Measurements from ENCODE around the gene TMEM108.

Gene TMEM108

DNA sequence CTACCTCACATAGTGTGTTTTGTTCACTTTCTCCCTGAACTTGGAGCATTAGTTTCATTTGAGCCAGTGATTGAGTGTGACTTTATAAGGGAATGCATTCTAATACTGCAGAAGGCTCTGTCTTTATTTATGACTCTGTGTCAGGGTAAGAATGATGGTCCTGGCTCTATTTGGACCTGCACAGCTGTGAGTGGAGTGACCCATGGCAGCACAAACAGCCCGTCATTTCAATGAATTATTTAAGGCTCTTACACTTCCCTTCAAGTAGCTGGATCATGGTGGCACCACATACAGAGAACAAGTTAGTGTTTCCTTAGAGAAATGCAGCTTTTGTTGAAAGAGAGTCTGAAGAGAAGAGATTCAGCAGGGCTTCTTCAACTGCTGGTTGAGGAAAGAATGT, 16.4 kb downstream of the TMEM108 start:
- no peaks in the 10 kb centered on the region for H3K36me3 ChIP-seq (ENCODE audit: control insufficient read depth, insufficient read depth, low read length)

DNA sequence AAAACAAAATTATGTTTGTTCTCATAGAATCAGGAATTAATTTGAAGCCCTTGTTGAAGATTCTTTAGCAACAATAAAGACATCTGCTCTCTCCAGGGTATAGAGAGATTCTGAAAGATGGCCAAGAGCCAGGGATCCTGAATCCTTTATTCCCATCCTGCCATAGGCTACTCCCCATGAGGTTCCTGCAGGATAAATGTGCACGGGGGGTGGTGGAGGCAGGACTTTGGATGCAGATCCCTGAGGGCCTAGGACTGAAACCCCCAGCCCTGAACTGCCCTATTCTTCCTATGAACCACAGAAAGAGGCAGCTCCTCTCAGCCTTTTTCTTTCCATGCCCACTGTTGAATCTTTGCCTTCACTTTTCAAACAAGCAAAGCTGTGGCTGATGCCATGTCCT, 17.1 kb downstream of the TMEM108 start:
- H3K27ac ChIP-seq (ENCODE audit: low read depth, low read length), result no peak overlapping the region
- no peak overlapping the region for H3K4me3 ChIP-seq (ENCODE audit: low read depth, low read length)
- no peak overlapping the region for H3K9ac ChIP-seq (ENCODE audit: low read depth, low read length)
- no peaks in the 10 kb centered on the region for H3K36me3 ChIP-seq (ENCODE audit: control insufficient read depth, insufficient read depth, low read length)
- H3K4me1 ChIP-seq (ENCODE audit: control insufficient read depth, insufficient read depth, low read length), result peaks cover 39% of the 10 kb centered on the region
- no peaks in the 10 kb centered on the region for H3K27me3 ChIP-seq (ENCODE audit: control insufficient read depth, insufficient read depth, low read length)
- H3K9me3 ChIP-seq (ENCODE audit: control insufficient read depth, insufficient read depth, low read length), result no peaks in the 10 kb centered on the region

More for the DNA sequence above, 16.4 kb downstream of the TMEM108 start:
- H3K9me3 ChIP-seq (ENCODE audit: control insufficient read depth, insufficient read depth, low read length), result no peaks in the 10 kb centered on the region
- H3K4me1 ChIP-seq (ENCODE audit: control insufficient read depth, insufficient read depth, low read length), result peaks cover 39% of the 10 kb centered on the region
- no peaks in the 10 kb centered on the region for H3K27me3 ChIP-seq (ENCODE audit: control insufficient read depth, insufficient read depth, low read length)
- no peak overlapping the region for H3K9ac ChIP-seq (ENCODE audit: low read depth, low read length)
- no peak overlapping the region for H3K4me3 ChIP-seq (ENCODE audit: low read depth, low read length)
- H3K27ac ChIP-seq (ENCODE audit: low read depth, low read length), result no peak overlapping the region

DNA sequence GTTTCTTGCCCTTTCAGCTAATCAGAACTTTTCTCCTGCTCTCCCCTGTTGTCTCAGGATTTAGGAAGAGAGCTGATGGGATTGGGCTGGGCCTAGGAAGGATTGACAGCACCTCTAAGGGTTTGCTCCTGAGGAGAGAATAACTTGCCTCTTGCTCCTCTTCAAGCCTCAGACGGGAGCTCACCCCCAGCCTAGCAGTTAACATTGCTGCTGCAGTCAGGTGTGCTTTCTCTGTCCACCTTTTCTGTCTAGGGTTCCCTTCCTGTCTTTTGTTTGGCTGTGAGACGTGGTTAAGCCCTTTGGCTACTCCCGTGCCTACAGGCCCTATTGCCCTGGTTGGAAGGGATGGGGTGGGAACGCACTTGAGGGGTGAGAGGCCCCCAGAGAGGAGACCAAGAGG, 20.1 kb downstream of the TMEM108 start:
- no peaks in the 10 kb centered on the region for H3K36me3 ChIP-seq (ENCODE audit: control insufficient read depth, insufficient read depth, low read length)
- peaks cover 30% of the 10 kb centered on the region for H3K4me1 ChIP-seq (ENCODE audit: control insufficient read depth, insufficient read depth, low read length)
- H3K9me3 ChIP-seq (ENCODE audit: control insufficient read depth, insufficient read depth, low read length), result no peaks in the 10 kb centered on the region
- H3K4me3 ChIP-seq (ENCODE audit: low read depth, low read length), result no peak overlapping the region
- no peak overlapping the region for H3K9ac ChIP-seq (ENCODE audit: low read depth, low read length)
- no peak overlapping the region for H3K27ac ChIP-seq (ENCODE audit: low read depth, low read length)
- no peaks in the 10 kb centered on the region for H3K27me3 ChIP-seq (ENCODE audit: control insufficient read depth, insufficient read depth, low read length)

DNA sequence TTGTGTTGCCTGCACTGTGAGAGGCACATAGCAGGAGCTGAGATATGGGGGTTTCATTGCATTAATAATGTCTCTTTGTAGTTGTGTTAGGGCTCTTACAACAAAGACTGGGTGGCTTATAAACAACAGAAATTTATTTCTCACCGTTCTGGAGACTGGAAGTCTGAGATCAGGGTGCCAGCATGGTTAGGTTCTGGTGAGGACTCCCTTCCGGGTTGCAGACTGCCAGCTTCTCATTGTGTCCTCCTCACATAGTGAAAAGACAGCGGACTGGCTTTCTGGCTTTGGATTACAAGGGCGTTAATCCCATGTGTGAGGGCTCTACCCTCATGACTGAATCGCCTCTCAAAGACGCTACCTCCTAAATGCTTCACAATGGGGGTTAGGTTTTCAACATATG, 20.6 kb downstream of the TMEM108 start:
- no peak overlapping the region for H3K4me3 ChIP-seq (ENCODE audit: low read depth, low read length)
- H3K36me3 ChIP-seq (ENCODE audit: control insufficient read depth, insufficient read depth, low read length), result no peaks in the 10 kb centered on the region
- H3K9ac ChIP-seq (ENCODE audit: low read depth, low read length), result no peak overlapping the region
- no peak overlapping the region for H3K27ac ChIP-seq (ENCODE audit: low read depth, low read length)
- H3K9me3 ChIP-seq (ENCODE audit: control insufficient read depth, insufficient read depth, low read length), result no peaks in the 10 kb centered on the region
- H3K4me1 ChIP-seq (ENCODE audit: control insufficient read depth, insufficient read depth, low read length), result peaks cover 26% of the 10 kb centered on the region
- H3K27me3 ChIP-seq (ENCODE audit: control insufficient read depth, insufficient read depth, low read length), result no peaks in the 10 kb centered on the region

DNA sequence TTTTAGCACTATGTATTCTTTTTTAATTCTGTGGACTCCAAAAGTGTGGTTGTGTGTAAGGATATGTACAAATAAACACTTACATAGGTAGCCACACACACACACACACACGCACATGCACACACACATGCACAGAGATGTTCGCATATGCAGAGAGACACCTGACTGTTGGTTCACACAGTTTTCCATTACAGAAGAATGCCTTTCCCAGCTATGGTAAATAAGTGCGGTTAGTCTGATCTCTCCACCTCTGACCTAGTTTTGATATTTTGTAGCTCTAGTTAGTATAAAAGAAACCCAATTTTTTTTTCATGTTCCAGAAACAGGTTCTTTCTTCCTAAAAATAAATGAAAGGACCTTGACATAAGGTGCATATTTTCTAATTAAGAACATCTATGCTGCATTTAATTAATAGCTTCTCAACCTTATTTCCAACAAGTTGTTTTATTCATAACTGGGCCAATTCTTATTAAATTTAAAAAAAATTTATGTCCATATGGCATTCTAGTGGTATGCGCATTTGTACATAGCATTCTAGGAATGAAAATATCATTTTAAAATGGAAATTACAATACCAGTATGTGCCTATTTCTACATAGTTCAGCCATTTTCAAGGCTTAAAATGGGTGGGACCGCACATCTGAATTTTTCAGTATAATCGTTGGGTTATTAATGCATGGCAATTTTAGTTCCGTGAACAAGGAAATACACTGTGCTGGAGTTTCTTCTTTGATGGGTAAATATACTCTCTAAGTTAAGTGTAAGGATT, 27.2 kb downstream of the TMEM108 start:
- H3K27ac ChIP-seq (ENCODE audit: low read depth, low read length), result no peak overlapping the region
- no peaks in the 10 kb centered on the region for H3K36me3 ChIP-seq (ENCODE audit: control insufficient read depth, insufficient read depth, low read length)
- no peaks in the 10 kb centered on the region for H3K27me3 ChIP-seq (ENCODE audit: control insufficient read depth, insufficient read depth, low read length)
- no peaks in the 10 kb centered on the region for H3K4me1 ChIP-seq (ENCODE audit: control insufficient read depth, insufficient read depth, low read length)
- no peaks in the 10 kb centered on the region for H3K9me3 ChIP-seq (ENCODE audit: control insufficient read depth, insufficient read depth, low read length)
- H3K4me3 ChIP-seq (ENCODE audit: low read depth, low read length), result no peak overlapping the region
- H3K9ac ChIP-seq (ENCODE audit: low read depth, low read length), result no peak overlapping the region

DNA sequence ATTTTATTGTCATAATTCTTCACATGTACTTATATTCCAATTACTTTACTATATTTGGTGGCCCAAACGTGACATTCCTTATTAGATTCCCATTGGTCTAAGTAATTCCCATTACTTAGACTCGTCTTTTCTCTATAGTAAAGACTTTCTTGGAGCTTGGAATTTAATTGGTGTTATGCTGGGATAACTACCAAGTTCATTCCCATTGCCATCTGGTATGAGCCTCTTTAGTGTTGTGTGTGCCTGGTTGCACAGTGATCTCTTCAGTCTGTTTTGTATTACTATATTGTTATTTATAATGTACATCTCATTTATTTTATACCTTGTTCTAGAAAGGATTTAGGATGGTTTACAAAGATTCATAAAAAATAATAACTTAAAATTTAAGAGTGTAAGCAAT, 27.8 kb downstream of the TMEM108 start:
- no peaks in the 10 kb centered on the region for H3K4me1 ChIP-seq (ENCODE audit: control insufficient read depth, insufficient read depth, low read length)
- H3K9ac ChIP-seq (ENCODE audit: low read depth, low read length), result no peak overlapping the region
- H3K27ac ChIP-seq (ENCODE audit: low read depth, low read length), result no peak overlapping the region
- no peaks in the 10 kb centered on the region for H3K27me3 ChIP-seq (ENCODE audit: control insufficient read depth, insufficient read depth, low read length)
- H3K9me3 ChIP-seq (ENCODE audit: control insufficient read depth, insufficient read depth, low read length), result no peaks in the 10 kb centered on the region
- H3K4me3 ChIP-seq (ENCODE audit: low read depth, low read length), result no peak overlapping the region
- no peaks in the 10 kb centered on the region for H3K36me3 ChIP-seq (ENCODE audit: control insufficient read depth, insufficient read depth, low read length)

DNA sequence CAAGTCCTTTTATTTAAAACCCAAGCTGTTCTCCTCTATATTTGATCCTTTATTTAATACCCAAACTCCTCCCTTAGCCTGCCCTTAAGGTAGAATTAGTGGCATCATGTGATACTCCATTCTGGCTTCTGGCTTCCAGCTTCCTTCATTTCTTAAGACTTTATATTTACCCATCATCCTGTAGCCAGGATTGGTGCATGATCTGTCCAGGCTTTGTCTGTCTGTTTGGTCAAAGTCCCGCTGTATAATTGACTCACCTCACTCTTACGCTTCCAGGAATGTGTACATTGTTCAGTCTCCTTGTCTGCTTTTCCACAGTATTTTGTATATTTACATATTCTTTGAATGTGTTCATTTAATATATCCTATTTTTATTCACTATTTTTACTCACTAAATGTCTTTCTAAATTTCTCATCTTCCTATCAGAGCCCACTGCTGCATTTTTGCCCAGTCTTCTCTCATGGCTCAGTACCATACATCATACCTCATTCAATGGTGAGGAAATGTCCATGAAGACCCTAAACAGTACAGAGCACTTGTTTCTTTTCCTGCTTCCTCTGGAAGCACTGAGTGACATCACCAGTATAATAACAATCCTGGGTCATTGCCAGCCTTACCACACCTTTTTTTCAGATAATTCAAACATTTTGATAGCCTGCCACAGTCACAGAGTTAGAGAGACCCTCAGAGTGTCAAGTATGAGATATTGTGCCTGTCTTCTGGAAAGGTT, 31.5 kb downstream of the TMEM108 start:
- Histone ChIP-seq H3K27me3 (ENCODE audit: control insufficient read depth, insufficient read depth, low read length) (no peaks in the 10 kb centered on the region), H3K4me3 (ENCODE audit: low read depth, low read length) (no peak overlapping the region), H3K9me3 (ENCODE audit: control insufficient read depth, insufficient read depth, low read length) (no peaks in the 10 kb centered on the region), H3K4me1 (ENCODE audit: control insufficient read depth, insufficient read depth, low read length) (no peaks in the 10 kb centered on the region), H3K9ac (ENCODE audit: low read depth, low read length) (no peak overlapping the region), H3K36me3 (ENCODE audit: control insufficient read depth, insufficient read depth, low read length) (no peaks in the 10 kb centered on the region), H3K27ac (ENCODE audit: low read depth, low read length) (no peak overlapping the region)

DNA sequence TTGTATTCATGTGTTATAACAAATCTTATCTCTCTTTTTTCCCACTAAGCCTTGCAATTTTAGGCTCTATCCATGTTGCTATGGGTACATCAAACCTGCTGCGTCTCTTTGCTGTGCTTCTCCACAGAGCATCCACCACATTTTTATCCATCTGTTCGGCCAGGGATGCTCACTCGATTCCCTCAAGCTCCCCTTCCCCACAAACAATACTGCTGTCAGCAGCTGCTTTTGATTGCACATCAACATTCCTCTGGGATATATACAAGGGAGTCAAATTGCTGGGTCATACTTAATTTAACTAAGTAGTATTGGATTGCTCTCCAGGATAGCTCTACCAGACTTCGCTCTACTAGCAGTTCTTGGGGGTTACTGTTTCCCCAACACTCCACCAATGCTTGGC, 36.8 kb downstream of the TMEM108 start:
- no peak overlapping the region for H3K9ac ChIP-seq (ENCODE audit: low read depth, low read length)
- H3K27me3 ChIP-seq (ENCODE audit: control insufficient read depth, insufficient read depth, low read length), result no peaks in the 10 kb centered on the region
- H3K4me3 ChIP-seq (ENCODE audit: low read depth, low read length), result no peak overlapping the region
- H3K27ac ChIP-seq (ENCODE audit: low read depth, low read length), result no peak overlapping the region
- no peaks in the 10 kb centered on the region for H3K36me3 ChIP-seq (ENCODE audit: control insufficient read depth, insufficient read depth, low read length)
- no peaks in the 10 kb centered on the region for H3K9me3 ChIP-seq (ENCODE audit: control insufficient read depth, insufficient read depth, low read length)
- H3K4me1 ChIP-seq (ENCODE audit: control insufficient read depth, insufficient read depth, low read length), result no peaks in the 10 kb centered on the region

DNA sequence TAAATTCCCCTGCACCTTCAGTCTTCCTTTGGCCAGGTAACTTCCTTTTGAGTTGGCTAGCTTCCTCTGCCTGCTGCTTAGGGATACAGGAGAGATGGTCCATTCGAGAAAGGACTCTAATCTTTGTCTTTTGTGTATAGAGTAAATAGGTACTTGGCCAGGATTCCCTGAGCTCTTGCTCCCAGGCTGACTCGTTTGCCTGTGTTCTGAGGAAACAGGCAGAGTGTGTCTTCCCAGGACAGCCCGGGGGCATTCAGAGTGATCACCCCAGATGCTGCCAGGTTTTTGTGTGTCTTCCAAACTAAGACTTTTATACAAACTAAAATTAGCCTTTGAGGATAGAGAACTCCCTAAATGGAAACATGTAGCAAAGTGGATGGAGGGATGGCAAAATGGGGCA, 39.5 kb downstream of the TMEM108 start:
- Histone ChIP-seq H3K9me3 (ENCODE audit: control insufficient read depth, insufficient read depth, low read length) (no peaks in the 10 kb centered on the region), H3K9ac (ENCODE audit: low read depth, low read length) (no peak overlapping the region), H3K27me3 (ENCODE audit: control insufficient read depth, insufficient read depth, low read length) (no peaks in the 10 kb centered on the region), H3K27ac (ENCODE audit: low read depth, low read length) (no peak overlapping the region), H3K4me3 (ENCODE audit: low read depth, low read length) (no peak overlapping the region), H3K36me3 (ENCODE audit: control insufficient read depth, insufficient read depth, low read length) (no peaks in the 10 kb centered on the region), H3K4me1 (ENCODE audit: control insufficient read depth, insufficient read depth, low read length) (no peaks in the 10 kb centered on the region)

DNA sequence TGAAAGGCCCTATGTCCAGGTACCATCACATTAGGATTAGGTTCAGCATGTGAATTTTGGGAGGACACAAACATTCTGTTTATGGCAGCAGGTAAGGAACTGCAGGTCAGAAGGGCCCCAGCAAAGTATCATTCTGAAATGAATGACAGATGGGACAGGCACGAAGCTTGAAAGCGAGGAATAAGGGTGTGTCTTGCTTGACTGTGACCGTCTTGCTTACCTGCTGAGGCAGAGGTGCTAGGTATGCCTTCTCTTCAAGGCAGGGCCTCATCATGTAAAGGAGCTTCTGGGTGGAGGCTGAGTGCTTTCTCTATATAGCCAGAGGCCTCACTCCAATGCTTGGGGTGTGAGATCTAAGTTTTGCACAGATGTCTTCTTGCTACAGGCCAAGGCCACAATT, 41.4 kb downstream of the TMEM108 start:
- H3K36me3 ChIP-seq (ENCODE audit: control insufficient read depth, insufficient read depth, low read length), result no peaks in the 10 kb centered on the region
- no peaks in the 10 kb centered on the region for H3K27me3 ChIP-seq (ENCODE audit: control insufficient read depth, insufficient read depth, low read length)
- H3K9me3 ChIP-seq (ENCODE audit: control insufficient read depth, insufficient read depth, low read length), result no peaks in the 10 kb centered on the region
- H3K27ac ChIP-seq (ENCODE audit: low read depth, low read length), result no peak overlapping the region
- no peak overlapping the region for H3K9ac ChIP-seq (ENCODE audit: low read depth, low read length)
- H3K4me1 ChIP-seq (ENCODE audit: control insufficient read depth, insufficient read depth, low read length), result no peaks in the 10 kb centered on the region
- H3K4me3 ChIP-seq (ENCODE audit: low read depth, low read length), result no peak overlapping the region

DNA sequence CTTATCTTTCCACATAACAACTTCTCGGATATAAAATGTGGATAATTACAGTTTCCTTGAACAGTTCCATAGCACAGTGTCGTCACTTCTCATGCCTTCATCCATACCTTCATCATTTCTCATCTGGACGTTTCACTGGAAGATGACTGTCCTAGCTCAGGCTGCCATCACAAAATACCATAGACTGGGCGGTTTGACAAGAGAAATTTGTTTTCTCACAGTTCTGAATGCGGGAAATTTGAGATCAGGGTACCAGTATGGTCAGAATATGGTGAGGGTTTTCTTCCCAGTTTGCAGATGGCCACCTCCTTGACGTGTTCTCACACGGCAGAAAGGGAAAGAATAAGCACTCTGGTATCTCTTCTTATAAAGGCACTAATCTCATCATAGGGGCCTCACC, 42.8 kb downstream of the TMEM108 start:
- no peak overlapping the region for H3K9ac ChIP-seq (ENCODE audit: low read depth, low read length)

More for the DNA sequence above, 42.8 kb downstream of the TMEM108 start:
- Histone ChIP-seq H3K4me3 (ENCODE audit: low read depth, low read length) (no peak overlapping the region), H3K4me1 (ENCODE audit: control insufficient read depth, insufficient read depth, low read length) (no peaks in the 10 kb centered on the region), H3K27ac (ENCODE audit: low read depth, low read length) (no peak overlapping the region), H3K36me3 (ENCODE audit: control insufficient read depth, insufficient read depth, low read length) (no peaks in the 10 kb centered on the region), H3K27me3 (ENCODE audit: control insufficient read depth, insufficient read depth, low read length) (no peaks in the 10 kb centered on the region), H3K9me3 (ENCODE audit: control insufficient read depth, insufficient read depth, low read length) (no peaks in the 10 kb centered on the region)
